HG03520 (cell line): ENCODE data around the gene MYL9.

Experiments used
- ATAC-seq: cut with Tn5 transposase; IDR thresholded peaks from one replicate; pipeline ENCODE4 v1.9.1; 2021; ENCODE audit warnings: mild to moderate bottlenecking, moderate library complexity; ENCODE audit not compliant: unreplicated experiment

Gene MYL9

DNA sequence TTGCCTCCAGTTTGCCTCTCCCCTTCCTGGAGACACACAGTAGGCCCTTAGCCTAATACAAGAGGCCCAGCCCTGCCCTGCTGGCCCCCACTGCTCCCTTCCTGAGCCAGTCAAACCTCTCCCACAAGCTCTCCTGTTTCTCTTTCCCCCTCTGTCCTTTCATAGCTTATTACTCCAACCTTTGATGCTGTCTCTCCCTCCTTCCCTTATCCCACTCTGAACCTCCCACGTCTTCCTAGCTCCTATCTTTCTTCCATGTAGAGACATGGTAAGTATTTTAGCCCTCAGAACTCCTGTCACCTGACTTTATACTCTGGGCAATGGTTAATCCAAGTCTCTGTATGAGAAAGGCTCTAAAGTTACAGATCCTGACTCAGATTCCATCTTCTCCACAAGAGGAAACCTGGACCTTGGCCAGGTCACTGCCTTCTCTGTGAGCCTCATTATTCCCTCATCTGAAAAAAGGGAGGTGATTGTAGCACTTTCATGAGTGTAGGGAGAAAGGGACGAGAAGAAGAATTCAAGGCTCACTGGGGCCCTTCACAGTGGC is 38.8 kb downstream of the MYL9 start:
- no peak for ATAC-seq

- ATAC-seq, result no peak
Measured at GRCh38 chr20:36582322-36582721, 41.0 kb downstream of the MYL9 start.

- no peak for ATAC-seq
Measured at GRCh38 chr20:36582821-36583220, 41.5 kb downstream of the MYL9 start.

GRCh38 chr20:36584018-36584481 is 42.7 kb downstream of the MYL9 start:
- ATAC-seq, result no peak

DNA sequence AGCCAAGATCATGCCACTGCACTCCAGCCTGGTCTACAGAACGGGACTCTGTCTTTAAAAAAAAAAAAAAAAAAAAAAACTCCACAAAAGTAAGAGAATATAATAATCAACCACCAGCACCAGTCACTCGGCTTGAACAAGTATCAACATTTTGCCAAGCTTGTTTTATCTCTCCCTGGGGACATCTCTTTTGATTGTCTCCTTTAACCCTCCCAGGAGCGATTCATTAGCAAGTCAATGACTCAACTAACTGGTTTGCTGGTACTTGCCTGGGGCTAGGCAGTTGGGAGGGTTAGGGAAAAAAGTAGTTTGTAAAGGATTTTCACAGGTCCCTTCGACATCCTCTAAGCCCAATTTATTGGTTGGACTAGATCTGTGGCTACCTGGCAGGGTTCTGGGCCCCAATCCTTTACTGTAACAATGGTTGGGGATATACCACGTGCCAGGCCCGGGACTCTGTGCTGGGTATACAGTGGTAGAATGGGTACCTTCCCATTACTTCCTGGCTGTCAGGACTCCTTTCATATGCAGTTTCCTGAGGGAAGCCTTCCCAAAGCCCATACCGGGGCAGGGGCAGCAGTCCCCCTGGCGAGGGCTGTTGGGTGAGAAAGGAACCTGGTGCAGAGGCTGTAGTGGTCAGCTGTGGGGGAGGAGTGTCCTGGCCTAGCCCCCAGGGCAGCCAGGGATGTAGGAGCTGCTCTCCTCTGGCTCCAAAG is 44.2 kb downstream of the MYL9 start:
- ATAC-seq, result no peak

DNA sequence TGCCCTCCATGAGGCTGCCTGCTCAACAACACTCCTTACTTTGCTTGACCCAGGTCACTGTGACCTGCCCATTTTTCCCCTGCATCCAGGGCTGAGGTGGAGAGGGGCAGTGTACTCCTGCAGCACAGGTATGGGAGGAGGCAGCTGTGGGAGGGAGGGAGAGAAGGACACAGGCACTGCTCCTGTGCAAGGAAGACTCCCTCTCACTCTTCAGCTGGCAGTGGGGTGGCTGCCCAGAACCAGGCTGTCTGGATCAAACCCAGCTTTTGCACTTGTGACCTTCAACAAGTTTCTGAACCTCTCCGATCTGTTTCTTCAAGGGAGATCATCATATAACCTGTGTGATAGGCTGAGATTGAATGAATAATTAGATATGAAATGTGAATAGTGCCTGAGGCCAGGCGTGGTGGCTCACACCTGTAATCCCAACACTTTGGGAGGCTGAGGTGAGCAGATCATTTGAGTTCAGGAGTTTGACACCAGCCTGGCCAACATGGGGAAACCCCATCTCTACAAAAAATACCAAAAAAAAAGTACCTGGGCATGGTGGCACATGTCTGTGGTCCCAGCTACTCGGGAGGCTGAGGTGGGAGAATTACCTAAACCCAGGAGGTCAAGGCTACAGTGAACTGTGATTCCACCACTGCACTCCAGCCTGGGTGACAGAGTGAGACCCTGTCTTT is 46.2 kb downstream of the MYL9 start:
- no peak for ATAC-seq

- ATAC-seq, result no peak
Measured at GRCh38 chr20:36591281-36591680, 50.0 kb downstream of the MYL9 start.

DNA sequence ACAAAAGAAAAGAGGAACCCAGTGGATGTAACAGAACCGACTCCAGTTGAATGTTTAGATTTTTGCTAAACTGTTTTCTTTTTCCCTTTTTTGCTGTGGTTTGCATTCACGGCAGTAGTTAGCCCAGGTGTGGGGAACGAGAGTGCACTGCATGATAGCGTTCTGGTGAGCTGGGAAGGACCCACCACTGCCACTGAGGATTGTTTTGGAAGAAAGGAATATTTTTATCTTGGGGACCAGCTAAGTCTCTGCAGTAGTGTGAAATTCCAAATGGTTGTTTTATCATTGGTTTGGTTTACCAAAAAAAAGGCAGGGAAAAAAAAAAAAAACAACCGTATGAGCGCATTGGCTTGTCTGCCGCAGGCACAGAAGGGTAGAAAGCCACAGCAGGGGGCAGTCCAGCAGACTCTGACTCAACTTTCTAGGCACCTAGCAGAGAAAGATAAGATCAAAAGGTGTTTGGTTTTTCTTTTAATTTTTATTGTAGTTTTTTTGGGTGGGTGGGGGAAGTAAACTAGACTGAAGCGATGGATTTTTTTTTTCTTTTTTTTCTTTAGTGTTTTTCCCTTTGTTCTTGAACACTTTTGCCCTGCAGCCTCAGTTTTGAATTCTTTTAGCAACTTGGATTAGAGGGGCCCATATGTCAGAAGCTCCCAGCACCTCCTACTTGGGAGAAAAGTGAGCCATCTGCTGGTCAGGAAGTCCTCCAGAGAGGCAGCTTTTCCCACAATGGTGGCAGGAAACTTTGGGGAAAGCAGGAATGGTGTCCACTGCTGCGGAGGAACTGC is 50.7 kb downstream of the MYL9 start:
- no peak for ATAC-seq

DNA sequence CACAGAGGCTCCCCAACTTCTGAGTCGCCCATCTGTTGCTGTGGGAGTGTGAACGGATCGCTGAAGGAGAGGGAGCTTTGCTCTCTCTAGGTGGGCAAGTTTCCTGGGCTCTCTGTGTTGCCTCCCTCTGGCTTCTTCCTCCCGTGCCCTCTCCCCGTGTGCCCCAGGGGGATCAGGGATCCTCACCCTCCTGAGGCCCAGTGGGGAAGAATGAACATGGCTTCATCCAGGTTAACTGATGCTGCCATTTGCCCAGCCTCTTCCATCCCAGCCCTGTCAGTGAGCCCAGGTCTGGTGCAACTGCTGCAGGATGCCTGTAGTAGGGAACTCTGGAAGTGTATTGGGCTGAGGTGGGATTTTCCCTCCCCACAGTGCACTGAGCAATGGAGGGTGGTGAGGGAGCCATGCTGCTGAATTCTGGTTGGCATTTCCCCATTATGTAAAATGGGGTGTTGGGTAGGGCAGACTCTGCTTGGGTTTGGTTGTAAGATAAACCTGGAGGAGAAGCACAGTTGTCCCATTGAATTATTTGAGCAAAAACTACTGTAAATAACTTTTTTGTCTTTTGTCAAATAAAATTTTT is 52.1 kb downstream of the MYL9 start:
- ATAC-seq, result no peak

DNA sequence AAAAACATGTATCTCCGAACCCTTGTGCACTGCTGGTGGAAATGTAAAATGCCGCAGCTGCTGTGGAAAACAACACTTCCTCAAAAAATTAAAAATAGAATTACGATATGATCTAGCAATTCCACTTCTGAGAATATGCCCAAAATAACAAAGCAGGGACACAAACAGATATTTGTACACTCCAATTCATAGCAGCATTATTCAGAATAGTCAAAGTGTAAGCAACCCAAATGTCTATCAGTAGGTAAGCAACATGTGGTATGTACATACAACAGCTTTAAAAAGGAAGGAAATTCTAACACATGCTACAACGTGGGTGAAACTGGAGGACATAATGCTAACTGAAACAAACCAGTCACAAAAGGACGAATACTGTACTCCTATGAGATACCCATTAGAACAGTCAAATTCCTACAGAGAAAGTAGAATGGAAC is 58.6 kb downstream of the MYL9 start:
- no peak for ATAC-seq
